Measurements from ENCODE around the gene LILRB4. TPM values are rescaled to one million over a fixed set of nuclear protein-coding genes. Genes with fewer than 3 reads are reported as not detected.
"Not testable (repeated sequence)": the region's sequence is repeated elsewhere in the genome, so short reads cannot be mapped to it uniquely, and the experiment has no call there.

Gene LILRB4
- total RNA-seq, 2 donors from 2014 or later = not detected

- Histone ChIP-seq H3K9me3 (ENCODE audit: control insufficient read depth, low read length) (peaks cover 54% of the 10 kb centered on the region), H3K9ac (ENCODE audit: extremely low read depth, low read length, poor library complexity, severe bottlenecking) (no peak overlapping the region), H3K27me3 (ENCODE audit: control insufficient read depth, insufficient read depth, low read length, poor library complexity, severe bottlenecking) (no peaks in the 10 kb centered on the region), H3K4me3 (ENCODE audit: low read length) (no peak overlapping the region), H3K27ac (ENCODE audit: low read depth, low read length) (no peak overlapping the region), H3K36me3 (ENCODE audit: control insufficient read depth, insufficient read depth, low read length) (no peaks in the 10 kb centered on the region), H3K4me1 (ENCODE audit: control insufficient read depth, insufficient read depth, low read length) (no peaks in the 10 kb centered on the region)
- peaks cover 92% of the 10 kb centered on the region for H3K9me3 Mint-ChIP-seq
- peaks cover 2% of the 10 kb centered on the region for H3K36me3 Mint-ChIP-seq (ENCODE audit: low read depth)
- no peak for TF ChIP-seq CTCF (conservative IDR thresholded peaks at IDR 0.05)
- DNase-seq = no peak
- no peak overlapping the region for H3K27ac Mint-ChIP-seq
- H3K4me3 Mint-ChIP-seq = no peak overlapping the region
- H3K27me3 Mint-ChIP-seq (ENCODE audit: insufficient read depth) = no peaks in the 10 kb centered on the region
- WGBS, 2 experiments (ENCODE audit: insufficient coverage in 1 of 2, insufficient read length in 1 of 2) = 57 to 65% methylated on average over 7 to 8 of the region's 8 CpGs
- no peaks in the 10 kb centered on the region for H3K4me1 Mint-ChIP-seq
These were observed 36.0 kb upstream of the LILRB4 start for GRCh38 chr19:54626757-54627156.

- not testable (repeated sequence) for H3K27ac Mint-ChIP-seq; H3K27me3 Mint-ChIP-seq (ENCODE audit: insufficient read depth); H3K4me1 ChIP-seq (ENCODE audit: control insufficient read depth, insufficient read depth, low read length); H3K27me3 ChIP-seq (ENCODE audit: control insufficient read depth, insufficient read depth, low read length, poor library complexity, severe bottlenecking); H3K36me3 ChIP-seq (ENCODE audit: control insufficient read depth, insufficient read depth, low read length); H3K4me3 Mint-ChIP-seq; H3K4me1 Mint-ChIP-seq; H3K36me3 Mint-ChIP-seq (ENCODE audit: low read depth); DNase-seq; H3K9ac ChIP-seq (ENCODE audit: extremely low read depth, low read length, poor library complexity, severe bottlenecking); H3K4me3 ChIP-seq (ENCODE audit: low read length); H3K27ac ChIP-seq (ENCODE audit: low read depth, low read length)
- WGBS, 2 experiments (ENCODE audit: insufficient coverage in 1 of 2, insufficient read length in 1 of 2) = 47 to 60% methylated on average over 3 to 4 of the region's 4 CpGs
- peaks cover 92% of the 10 kb centered on the region for H3K9me3 Mint-ChIP-seq
- H3K9me3 ChIP-seq (ENCODE audit: control insufficient read depth, low read length) = peaks cover 43% of the 10 kb centered on the region
These were observed 34.9 kb upstream of the LILRB4 start for GRCh38 chr19:54627912-54628311.

GRCh38 chr19:54630262-54630661 is 32.5 kb upstream of the LILRB4 start, which contains the start of gene LILRB1:
Gene LILRB1, plus strand, starts transcription at chr19:54630484. Its CDS starts 590 bp downstream, at chr19:54631074.
- H3K9ac ChIP-seq (ENCODE audit: extremely low read depth, low read length, poor library complexity, severe bottlenecking); DNase-seq; H3K27me3 Mint-ChIP-seq (ENCODE audit: insufficient read depth); H3K4me1 Mint-ChIP-seq; H3K4me3 ChIP-seq (ENCODE audit: low read length); H3K36me3 Mint-ChIP-seq (ENCODE audit: low read depth); H3K27me3 ChIP-seq (ENCODE audit: control insufficient read depth, insufficient read depth, low read length, poor library complexity, severe bottlenecking); H3K4me3 Mint-ChIP-seq; H3K27ac Mint-ChIP-seq; H3K4me1 ChIP-seq (ENCODE audit: control insufficient read depth, insufficient read depth, low read length); H3K27ac ChIP-seq (ENCODE audit: low read depth, low read length); H3K36me3 ChIP-seq (ENCODE audit: control insufficient read depth, insufficient read depth, low read length): not testable (repeated sequence)
- 70 to 78% methylated on average over 3 to 9 of the region's 9 CpGs for WGBS, 2 experiments (ENCODE audit: insufficient coverage in 1 of 2, insufficient read length in 1 of 2)
- peaks cover 93% of the 10 kb centered on the region for H3K9me3 Mint-ChIP-seq
- peaks cover 39% of the 10 kb centered on the region for H3K9me3 ChIP-seq (ENCODE audit: control insufficient read depth, low read length)

- no peak for DNase-seq
- Histone ChIP-seq H3K27me3 (ENCODE audit: control insufficient read depth, insufficient read depth, low read length, poor library complexity, severe bottlenecking) (no peaks in the 10 kb centered on the region), H3K4me1 (ENCODE audit: control insufficient read depth, insufficient read depth, low read length) (no peaks in the 10 kb centered on the region), H3K9ac (ENCODE audit: extremely low read depth, low read length, poor library complexity, severe bottlenecking) (no peak overlapping the region), H3K9me3 (ENCODE audit: control insufficient read depth, low read length) (peaks cover 39% of the 10 kb centered on the region), H3K36me3 (ENCODE audit: control insufficient read depth, insufficient read depth, low read length) (no peaks in the 10 kb centered on the region), H3K27ac (ENCODE audit: low read depth, low read length) (no peak overlapping the region), H3K4me3 (ENCODE audit: low read length) (no peak overlapping the region)
- H3K9me3 Mint-ChIP-seq = peaks cover 95% of the 10 kb centered on the region
- 60% methylated on average over 6 of the region's 6 CpGs; no CpG with 5 or more reads in 1 of the 2 experiments for WGBS, 2 experiments (ENCODE audit: insufficient coverage in 1 of 2, insufficient read length in 1 of 2)
- peaks cover 2% of the 10 kb centered on the region for H3K36me3 Mint-ChIP-seq (ENCODE audit: low read depth)
- no peaks in the 10 kb centered on the region for H3K27me3 Mint-ChIP-seq (ENCODE audit: insufficient read depth)
- no peaks in the 10 kb centered on the region for H3K4me1 Mint-ChIP-seq
- H3K27ac Mint-ChIP-seq = no peak overlapping the region
- H3K4me3 Mint-ChIP-seq = no peak overlapping the region
- no peak for TF ChIP-seq CTCF (conservative IDR thresholded peaks at IDR 0.05)
These were observed 32.0 kb upstream of the LILRB4 start for GRCh38 chr19:54630782-54631181.

- peaks cover 95% of the 10 kb centered on the region for H3K9me3 Mint-ChIP-seq
- WGBS, 2 experiments (ENCODE audit: insufficient coverage in 1 of 2, insufficient read length in 1 of 2) = 65 to 80% methylated on average over 6 to 23 of the region's 23 CpGs
- DNase-seq; H3K36me3 ChIP-seq (ENCODE audit: control insufficient read depth, insufficient read depth, low read length); H3K27me3 Mint-ChIP-seq (ENCODE audit: insufficient read depth); H3K4me3 ChIP-seq (ENCODE audit: low read length); H3K4me1 Mint-ChIP-seq; H3K4me1 ChIP-seq (ENCODE audit: control insufficient read depth, insufficient read depth, low read length); H3K4me3 Mint-ChIP-seq; H3K9ac ChIP-seq (ENCODE audit: extremely low read depth, low read length, poor library complexity, severe bottlenecking); H3K27me3 ChIP-seq (ENCODE audit: control insufficient read depth, insufficient read depth, low read length, poor library complexity, severe bottlenecking); H3K27ac Mint-ChIP-seq; H3K36me3 Mint-ChIP-seq (ENCODE audit: low read depth); H3K27ac ChIP-seq (ENCODE audit: low read depth, low read length): not testable (repeated sequence)
- peaks cover 32% of the 10 kb centered on the region for H3K9me3 ChIP-seq (ENCODE audit: control insufficient read depth, low read length)
These were observed 31.1 kb upstream of the LILRB4 start for GRCh38 chr19:54631489-54632337.

All from endodermal cell (in vitro differentiated cells).